Measurements from ENCODE around the gene GATC. TPM values are rescaled to one million over a fixed set of nuclear protein-coding genes. Genes with fewer than 3 reads are reported as not detected.

Gene GATC, protein sequence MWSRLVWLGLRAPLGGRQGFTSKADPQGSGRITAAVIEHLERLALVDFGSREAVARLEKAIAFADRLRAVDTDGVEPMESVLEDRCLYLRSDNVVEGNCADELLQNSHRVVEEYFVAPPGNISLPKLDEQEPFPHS
- 15.2 and 18.6 TPM in 2 replicates for total RNA-seq

DNA sequence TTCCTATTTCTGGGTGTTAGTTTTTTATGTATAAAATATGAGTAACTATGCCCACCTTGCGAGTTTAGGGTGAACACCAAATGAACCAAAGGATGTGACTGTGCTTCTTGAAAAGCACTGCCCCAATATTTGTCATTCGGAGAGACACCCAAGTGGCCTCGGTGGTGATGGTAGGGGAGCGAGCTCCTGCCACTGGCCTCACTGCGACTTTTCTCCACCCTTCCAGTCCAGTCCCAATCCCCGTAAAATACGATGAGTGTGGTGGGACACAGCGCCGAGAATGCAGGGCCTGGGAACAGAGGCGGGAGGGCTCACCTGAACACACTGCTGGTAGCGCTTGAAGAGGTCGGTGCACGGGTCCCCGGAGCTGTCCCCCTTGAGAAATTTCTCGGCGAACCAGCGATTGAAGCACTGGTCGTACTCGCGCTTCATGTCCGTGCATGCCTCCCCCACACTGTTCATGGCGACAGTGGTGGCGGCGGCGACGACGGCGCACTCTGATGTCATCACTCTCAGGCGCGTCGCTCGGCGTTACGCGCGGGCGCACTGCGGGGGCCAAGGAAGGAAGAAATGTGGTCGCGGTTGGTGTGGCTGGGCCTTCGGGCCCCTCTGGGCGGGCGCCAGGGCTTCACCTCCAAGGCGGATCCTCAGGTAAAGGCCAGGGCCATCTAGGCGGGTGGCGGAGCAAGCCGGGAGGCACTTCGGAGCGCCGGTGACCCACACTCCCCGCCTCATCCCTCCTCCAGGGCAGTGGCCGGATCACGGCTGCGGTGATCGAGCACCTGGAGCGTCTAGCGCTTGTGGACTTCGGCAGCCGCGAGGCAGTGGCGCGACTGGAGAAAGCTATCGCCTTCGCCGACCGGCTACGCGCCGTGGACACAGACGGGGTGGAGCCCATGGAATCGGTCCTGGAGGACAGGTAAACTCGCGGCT lies at the start of gene GATC, which contains the start of gene TRIAP1:
TSS of gene GATC (plus strand) at position 534 of the 933 bp plus-strand sequence. CDS start at position 571, 37 bp downstream.
TSS of gene TRIAP1 (minus strand) at position 474 of the 933 bp plus-strand sequence. CDS start at position 462, 12 bp downstream.

DNA sequence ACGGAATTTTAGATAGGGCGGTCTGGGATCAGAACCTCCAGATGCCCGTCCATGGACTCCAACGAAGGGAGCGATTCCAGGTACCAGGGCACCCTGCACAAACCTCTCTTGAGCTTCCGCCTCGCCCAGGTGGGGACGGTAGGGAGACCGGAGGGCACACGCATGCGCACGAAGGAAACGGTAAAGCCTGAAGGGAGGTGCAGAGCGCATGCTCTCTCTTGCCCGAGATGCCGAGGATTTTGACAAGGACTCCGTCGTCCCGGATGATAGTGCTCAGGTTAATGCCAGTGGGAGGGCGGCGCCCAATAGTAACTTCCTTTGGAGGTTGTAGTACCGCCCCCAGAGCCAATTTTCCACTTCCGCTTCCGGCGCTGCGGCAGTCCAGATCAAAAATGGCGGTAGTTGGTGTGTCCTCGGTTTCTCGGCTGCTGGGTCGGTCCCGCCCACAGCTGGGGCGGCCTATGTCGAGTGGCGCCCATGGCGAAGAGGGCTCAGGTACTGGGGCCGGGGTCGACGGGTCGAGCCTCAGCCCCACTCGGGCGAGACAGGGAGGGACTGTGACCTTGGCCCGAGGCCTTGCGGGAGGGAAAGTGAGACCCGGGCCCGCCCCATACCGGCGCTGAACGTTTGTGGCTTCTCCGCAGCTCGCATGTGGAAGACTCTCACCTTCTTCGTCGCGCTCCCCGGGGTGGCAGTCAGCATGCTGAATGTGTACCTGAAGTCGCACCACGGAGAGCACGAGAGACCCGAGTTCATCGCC lies 8.3 kb upstream of the GATC start, which contains the start of gene COX6A1:
TSS of gene COX6A1 (plus strand) at position 379 of the 760 bp plus-strand sequence. CDS start at position 393, 14 bp downstream.

DNA sequence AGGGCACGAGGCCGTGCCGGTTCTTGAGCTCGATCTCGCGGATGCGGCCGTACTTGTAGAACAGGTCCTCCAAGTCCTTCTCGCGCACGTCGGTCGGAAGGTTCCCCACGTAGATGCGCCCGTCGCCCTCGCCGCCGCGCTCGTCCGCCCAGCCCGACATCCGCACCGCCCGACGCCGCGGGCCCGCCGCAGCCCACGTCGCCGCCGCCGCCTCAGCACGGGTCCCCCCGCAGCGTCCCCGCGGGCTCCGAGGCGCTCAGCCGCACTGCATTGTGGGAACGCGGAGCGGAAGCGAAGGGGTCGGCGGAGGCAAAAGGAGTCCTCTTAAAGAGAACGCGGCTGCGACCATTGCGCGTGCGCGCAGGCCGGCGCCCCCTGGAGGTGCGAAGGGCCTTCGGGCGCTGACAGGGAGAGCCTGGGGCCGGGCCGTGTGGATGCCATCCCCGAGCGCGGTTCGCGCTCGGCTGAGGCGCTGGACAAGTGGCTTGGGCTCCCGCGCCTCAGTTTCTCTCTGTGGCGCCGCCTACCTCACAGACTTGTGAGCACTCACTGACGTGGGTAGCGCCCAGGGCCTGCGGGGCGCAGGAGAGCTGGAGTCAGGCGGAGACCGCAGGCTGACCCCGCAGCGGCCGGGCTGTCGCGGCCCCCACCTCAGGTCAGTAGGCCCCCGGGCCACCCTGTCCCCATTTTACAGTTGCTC lies 23.4 kb downstream of the GATC start, which contains the start of gene SRSF9:
TSS of gene SRSF9 (minus strand) at position 299 of the 700 bp plus-strand sequence. CDS start at position 160, 139 bp downstream.

DNA sequence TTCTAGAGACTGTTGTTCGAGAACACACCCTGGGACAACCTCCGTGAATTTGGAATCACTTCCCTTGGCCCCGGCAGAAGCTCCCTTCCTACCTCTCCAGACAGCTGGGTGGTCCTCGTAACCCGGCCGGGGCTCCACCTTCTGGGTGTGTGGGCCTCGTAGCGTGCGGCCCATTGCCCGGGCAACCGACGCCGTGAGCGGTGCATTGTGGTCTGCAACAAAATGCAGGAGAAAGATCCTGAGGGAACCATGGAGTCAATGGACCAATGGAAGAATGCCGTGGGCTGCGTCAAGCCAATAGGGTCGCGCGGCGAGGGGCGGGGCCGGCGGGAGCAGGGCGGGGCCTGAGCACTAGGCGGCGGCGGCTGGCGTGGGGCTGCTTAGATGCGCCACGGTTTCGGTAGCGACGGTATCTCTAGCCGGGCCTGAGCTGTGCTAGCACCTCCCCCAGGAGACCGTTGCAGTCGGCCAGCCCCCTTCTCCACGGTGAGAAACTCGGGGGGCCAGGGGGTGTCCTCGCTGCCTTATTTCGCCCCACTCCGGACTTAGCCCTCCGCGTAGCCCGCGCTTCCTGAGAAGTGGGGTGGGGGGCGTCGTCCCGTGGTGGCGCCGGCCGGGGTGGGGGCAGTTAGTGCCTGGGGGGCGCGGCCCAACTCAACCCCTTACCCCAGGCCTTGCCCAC lies 49.6 kb downstream of the GATC start, which contains the start of gene DYNLL1:
TSS of gene DYNLL1 (plus strand) at position 383 of the 682 bp plus-strand sequence. CDS start 309 bp downstream, outside the sequence.

Other genes with a start within 250 kb of the GATC start
- 3,887 and 5,015 TPM in 2 replicates for gene RPLP0, start 245.3 kb upstream of the GATC start, total RNA-seq
- 10.8 and 11.9 TPM in 2 replicates for gene PXN, start 180.7 kb upstream of the GATC start, total RNA-seq
- gene RNU4-2, start 154.5 kb upstream of the GATC start, total RNA-seq: under 0.01 TPM in 2 replicates
- under 0.01 TPM in 1 of 2 replicates, not detected in the other for gene RNU4-1, start 153.2 kb upstream of the GATC start, total RNA-seq
- 1.00 and 2.5 TPM in 2 replicates for gene SIRT4, start 144.1 kb upstream of the GATC start, total RNA-seq
- not detected in 2 replicates for gene PLA2G1B, start 118.7 kb upstream of the GATC start, total RNA-seq
- gene MSI1, start 77.3 kb upstream of the GATC start, total RNA-seq: not detected in 2 replicates
- gene COX6A1, start 8.3 kb upstream of the GATC start, total RNA-seq: 578 and 623 TPM in 2 replicates
- 17.9 and 26.0 TPM in 2 replicates for gene TRIAP1, start 60 bp upstream of the GATC start, total RNA-seq
- gene SRSF9, start 23.3 kb downstream of the GATC start, total RNA-seq: 236 and 304 TPM in 2 replicates
- 228 and 311 TPM in 2 replicates for gene DYNLL1, start 49.7 kb downstream of the GATC start, total RNA-seq
- gene COQ5, start 82.7 kb downstream of the GATC start, total RNA-seq: 28.7 and 37.7 TPM in 2 replicates
- gene RNF10, start 87.9 kb downstream of the GATC start, total RNA-seq: 92.2 and 113 TPM in 2 replicates
- 30.8 and 32.0 TPM in 2 replicates for gene POP5, start 135.0 kb downstream of the GATC start, total RNA-seq
- gene CABP1, start 194.2 kb downstream of the GATC start, total RNA-seq: 2.0 and 2.1 TPM in 2 replicates
- 120 and 153 TPM in 2 replicates for gene MLEC, start 240.7 kb downstream of the GATC start, total RNA-seq